HEK293T (cell line): ENCODE data around the gene CASTOR1.

Experiments used
- L3MBTL2 ChIP-seq: fragments of 450-650 bp; conservative IDR thresholded peaks from 2 replicates; pipeline ENCODE4 v1.6.1; 2016; ENCODE audit warnings: mild to moderate bottlenecking
- LEF1 ChIP-seq: fragments of 450-650 bp; IDR thresholded peaks from 2 replicates; pipeline ENCODE4 v1.6.1; 2017; ENCODE audit warnings: mild to moderate bottlenecking, borderline replicate concordance
- SUZ12 ChIP-seq: fragments of 450-650 bp; IDR thresholded peaks from 2 replicates; pipeline ENCODE4 v1.6.1; 2016; ENCODE audit warnings: mild to moderate bottlenecking
- TARDBP ChIP-seq: fragments of 450-650 bp; IDR thresholded peaks from 2 replicates; pipeline ENCODE4 v1.6.1; 2016

DNA sequence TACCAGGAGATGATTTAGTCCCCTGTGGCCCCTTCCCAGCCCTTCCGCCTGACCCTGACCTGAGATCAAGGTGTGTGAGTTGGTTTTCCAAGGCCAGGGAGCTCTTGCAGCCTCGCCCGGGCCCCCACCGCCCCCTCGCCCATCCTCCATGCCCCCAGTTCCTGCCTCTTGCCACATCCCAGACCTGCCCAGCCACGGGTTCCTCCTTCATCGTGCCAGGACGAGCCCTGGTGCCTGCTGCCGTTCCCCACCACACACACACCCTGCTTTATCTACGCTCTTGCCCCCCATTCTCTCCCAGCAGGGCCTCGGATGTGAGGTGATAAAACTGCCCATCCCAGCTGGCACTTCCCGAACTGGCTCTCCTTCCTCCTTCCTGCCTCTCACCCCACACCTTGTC lies 41.3 kb downstream of the CASTOR1 start:
- TF ChIP-seq TARDBP (no peak), L3MBTL2 (no peak), SUZ12 (no peak), LEF1 (no peak)
